Prostate gland (tissue), 2 donors: ENCODE measurements around the gene RSBN1. TPM values are rescaled to one million over a fixed set of nuclear protein-coding genes. Genes with fewer than 3 reads are reported as not detected.

ENCODE experiments used
- DNase-seq: peaks from one replicate; pipeline ENCODE4 v3.0.0-alpha.2; 2019; ENCODE audit warnings: low spot score
- H3K27ac ChIP-seq, 2 donors: fragments of 200-600 bp; sonication (generic); 2 replicates each; pipeline ENCODE4 v1.5.1; 2017 to 2019
- H3K27me3 ChIP-seq: fragments of 200-600 bp; sonication (generic); replicated peaks from 2 replicates; pipeline ENCODE4 v1.5.1; 2019; ENCODE audit not compliant: insufficient read depth
- H3K36me3 ChIP-seq, 2 donors: fragments of 200-600 bp; sonication (generic); 1 replicate in 1 of 2; 2 replicates in 1 of 2; pipeline versions ENCODE4 v1.5.1 to v1.8.1; 2017 to 2019
- H3K4me1 ChIP-seq: fragments of 200-600 bp; sonication (generic); replicated peaks from 2 replicates; pipeline ENCODE4 v1.5.1; 2019
- H3K4me3 ChIP-seq, 2 donors: fragments of 200-600 bp; sonication (generic); 2 replicates each; pipeline ENCODE4 v1.5.1; 2017 to 2019
- H3K9me3 ChIP-seq: fragments of 200-600 bp; sonication (generic); 2 replicates; pipeline ENCODE4 v1.5.1; 2017
- CTCF ChIP-seq, 4 experiments: fragments of 200-600 bp in 2 of 4; fragments of 450-650 bp in 2 of 4; sonication (generic) in 2 of 4; IDR thresholded peaks; 1 replicate in 3 of 4; 2 replicates in 1 of 4; pipeline ENCODE4 v1.5.1; 2016 to 2019; ENCODE audit warnings: antibody characterized with exemption in 4 of 4, mild to moderate bottlenecking in 2 of 4, moderate library complexity in 2 of 4
- POLR2A ChIP-seq: fragments of 450-650 bp; IDR thresholded peaks from one replicate; pipeline ENCODE4 v1.6.1; 2016; ENCODE audit warnings: antibody characterized with exemption, mild to moderate bottlenecking
- POLR2AphosphoS5 ChIP-seq: sonication (generic); formaldehyde crosslinking; IDR thresholded peaks from one replicate; pipeline ENCODE4 v1.6.1; 2017; ENCODE audit warnings: antibody characterized with exemption
- WGBS: methylation state at CpG from one replicate; pipeline ENCODE4 v1.1.5; 2018; 5-methylcytosine and 5-hydroxymethylcytosine counted together
- intact Hi-C: fragments of 100-400 bp; cut with DNase I; formaldehyde crosslinking; loops from one replicate; pipeline ENCODE4 v1.14.2; 2022
- total RNA-seq, 2 donors: library from RNA; depleted of rRNA; stranded (reverse); fragments of >200 nt; gene quantifications; one replicate each; pipeline ENCODE4 v1.1.0, GENCODE V29; 2016

RSBN1 gene
- total RNA-seq, 2 donors from 2014 or later, result 23.1 to 24.0 TPM

- TF ChIP-seq CTCF (IDR thresholded peaks at IDR 0.05) (no peak), POLR2A (no peak), POLR2AphosphoS5 (no peak)
- Histone ChIP-seq H3K27ac (no peak overlapping the region), H3K27me3 (no peaks in the 10 kb centered on the region), H3K4me1 (no peaks in the 10 kb centered on the region), H3K36me3 (no peaks in the 10 kb centered on the region), H3K9me3 (no peaks in the 10 kb centered on the region), H3K4me3 (no peak overlapping the region)
- intact Hi-C loops, result loop anchor here (5.0 kb wide), 1 partner anchor 42 kb away; no protein-coding TSS in a partner anchor
- no peak for DNase-seq
- WGBS, result 76% methylated on average over 8 of the region's 8 CpGs
Measured at GRCh38 chr1:113804421-113805255, 7.6 kb downstream of the RSBN1 start.

- intact Hi-C loops, result loop anchor here (5.0 kb wide), 1 partner anchor 40 kb away; no protein-coding TSS in a partner anchor
- TF ChIP-seq CTCF (IDR thresholded peaks at IDR 0.05) (no peak), POLR2A (no peak), POLR2AphosphoS5 (no peak)
- no peaks in the 10 kb centered on the region for H3K9me3 ChIP-seq
- H3K27me3 ChIP-seq, result no peaks in the 10 kb centered on the region
- WGBS, result 96% methylated on average over 3 of the region's 3 CpGs
- no peak for DNase-seq
- no peaks in the 10 kb centered on the region for H3K4me1 ChIP-seq
- H3K36me3 ChIP-seq, result no peaks in the 10 kb centered on the region
- H3K27ac ChIP-seq, result no peak overlapping the region
- no peak overlapping the region for H3K4me3 ChIP-seq
Measured at GRCh38 chr1:113802367-113803007, 9.8 kb downstream of the RSBN1 start.

GRCh38 chr1:113800487-113800886 is 11.8 kb downstream of the RSBN1 start:
- no peak overlapping the region for H3K27ac ChIP-seq
- 76% methylated on average over 3 of the region's 3 CpGs for WGBS
- TF ChIP-seq POLR2A (no peak), POLR2AphosphoS5 (no peak)
- no peaks in the 10 kb centered on the region for H3K27me3 ChIP-seq
- no peaks in the 10 kb centered on the region for H3K4me1 ChIP-seq
- no peak overlapping the region for H3K4me3 ChIP-seq
- no peak for DNase-seq
- no peaks in the 10 kb centered on the region for H3K9me3 ChIP-seq
- H3K36me3 ChIP-seq, result no peaks in the 10 kb centered on the region
- intact Hi-C loops, result loop anchor here (5.0 kb wide), 1 partner anchor 38 kb away; no protein-coding TSS in a partner anchor

GRCh38 chr1:113797472-113797871 is 14.8 kb downstream of the RSBN1 start:
- no peak overlapping the region for H3K27ac ChIP-seq
- intact Hi-C loops, result no loop called here
- no peak overlapping the region for H3K4me3 ChIP-seq
- no peaks in the 10 kb centered on the region for H3K27me3 ChIP-seq
- WGBS, result 81% methylated on average over 4 of the region's 4 CpGs
- no peaks in the 10 kb centered on the region for H3K9me3 ChIP-seq
- H3K36me3 ChIP-seq, result no peaks in the 10 kb centered on the region
- DNase-seq, result no peak
- no peak for TF ChIP-seq CTCF (IDR thresholded peaks at IDR 0.05)
- no peak for TF ChIP-seq POLR2A
- TF ChIP-seq POLR2AphosphoS5, result no peak
- no peaks in the 10 kb centered on the region for H3K4me1 ChIP-seq

- no peak overlapping the region for H3K27ac ChIP-seq
- H3K27me3 ChIP-seq, result no peaks in the 10 kb centered on the region
- H3K36me3 ChIP-seq, result no peaks in the 10 kb centered on the region
- H3K9me3 ChIP-seq, result no peaks in the 10 kb centered on the region
- no peak for TF ChIP-seq POLR2A
- no peak for TF ChIP-seq CTCF (IDR thresholded peaks at IDR 0.05)
- no peak for TF ChIP-seq POLR2AphosphoS5
- no peaks in the 10 kb centered on the region for H3K4me1 ChIP-seq
- WGBS, result 84% methylated on average over 9 of the region's 9 CpGs
- intact Hi-C loops, result no loop called here
- no peak for DNase-seq
- H3K4me3 ChIP-seq, result no peak overlapping the region
Measured at GRCh38 chr1:113793878-113794834, 18.1 kb downstream of the RSBN1 start.
